ENCODE data around the gene CD19.

GRCh38 chr16:28917095-28917494 lies 14.7 kb upstream of the CD19 start:
- TF ChIP-seq CTCF (IDR thresholded peaks at IDR 0.05): no peak
- no peak for TF ChIP-seq POLR2A (IDR thresholded peaks at IDR 0.05)

All from body of pancreas (tissue), 4 donors.